H9 (cell line): ENCODE data around the gene TM9SF4. TPM values are rescaled to one million over a fixed set of nuclear protein-coding genes. Genes with fewer than 3 reads are reported as not detected.

ENCODE experiments used
- DNase-seq: peaks from one replicate; pipeline ENCODE4 v3.0.0-alpha.2; 2017
- H2AFZ ChIP-seq: one replicate; pipeline ENCODE4 v1.6.1; 2013; ENCODE audit warnings: mild to moderate bottlenecking, low read length, control low read depth, moderate library complexity
- H2AK5ac ChIP-seq: 2 replicates; pipeline ENCODE4 v1.6.1; 2013; ENCODE audit warnings: low read length, control low read depth, mixed read lengths; ENCODE audit not compliant: insufficient read length
- H2BK120ac ChIP-seq: one replicate; pipeline ENCODE4 v1.6.1; 2013; ENCODE audit warnings: low read depth, mild to moderate bottlenecking, low read length, control low read depth, inconsistent platforms; ENCODE audit not compliant: poor library complexity, severe bottlenecking
- H2BK12ac ChIP-seq: 2 replicates; pipeline ENCODE4 v1.6.1; 2013; ENCODE audit warnings: low read length, control low read depth, mixed read lengths, low read depth; ENCODE audit not compliant: insufficient read length
- H2BK15ac ChIP-seq: 2 replicates; pipeline ENCODE4 v1.6.1; 2013; ENCODE audit warnings: low read depth, low read length, control low read depth
- H2BK20ac ChIP-seq: one replicate; pipeline ENCODE4 v1.6.1; 2013; ENCODE audit warnings: low read depth, mild to moderate bottlenecking, low read length, control low read depth, inconsistent platforms; ENCODE audit not compliant: poor library complexity, severe bottlenecking
- H2BK5ac ChIP-seq: 2 replicates; pipeline ENCODE4 v1.6.1; 2013; ENCODE audit warnings: low read length, control low read depth, mixed read lengths; ENCODE audit not compliant: insufficient read length
- H3K14ac ChIP-seq: 2 replicates; pipeline ENCODE4 v1.6.1; 2013; ENCODE audit warnings: low read length, control low read depth; ENCODE audit not compliant: insufficient read depth
- H3K18ac ChIP-seq: 2 replicates; pipeline ENCODE4 v1.6.1; 2013; ENCODE audit warnings: low read depth, mild to moderate bottlenecking, mixed read lengths, low read length, control low read depth; ENCODE audit not compliant: insufficient read length
- H3K23ac ChIP-seq: 2 replicates; pipeline ENCODE4 v1.6.1; 2013; ENCODE audit warnings: low read length, control low read depth, mixed read lengths, low read depth; ENCODE audit not compliant: insufficient read length
- H3K23me2 ChIP-seq: 2 replicates; pipeline ENCODE4 v1.6.1; 2013; ENCODE audit warnings: low read depth, mild to moderate bottlenecking, mixed read lengths, low read length, control low read depth; ENCODE audit not compliant: insufficient read length, poor library complexity, severe bottlenecking
- H3K27ac ChIP-seq: 2 replicates; pipeline ENCODE4 v1.5.1; 2013; ENCODE audit warnings: low read length, control low read depth, mixed read lengths, low read depth; ENCODE audit not compliant: insufficient read length
- H3K27me3 ChIP-seq: 2 replicates; pipeline ENCODE4 v1.6.1; 2013; ENCODE audit warnings: low read length, control low read depth, inconsistent platforms; ENCODE audit not compliant: insufficient read depth
- H3K4ac ChIP-seq: 2 replicates; pipeline ENCODE4 v1.6.1; 2013; ENCODE audit warnings: low read depth, mild to moderate bottlenecking, control low read depth, inconsistent platforms, low read length, moderate library complexity
- H3K4me1 ChIP-seq: 2 replicates; pipeline ENCODE4 v1.6.1; 2013; ENCODE audit warnings: low read length, control low read depth, inconsistent platforms; ENCODE audit not compliant: insufficient read depth
- H3K4me2 ChIP-seq: 2 replicates; pipeline ENCODE4 v1.6.1; 2013; ENCODE audit warnings: low read length, control low read depth, mixed read lengths; ENCODE audit not compliant: insufficient read length, insufficient read depth
- H3K56ac ChIP-seq: 2 replicates; pipeline ENCODE4 v1.6.1; 2013; ENCODE audit warnings: low read depth, mild to moderate bottlenecking, mixed read lengths, low read length, control low read depth; ENCODE audit not compliant: insufficient read length
- H3K79me1 ChIP-seq: 2 replicates; pipeline ENCODE4 v1.6.1; 2013; ENCODE audit warnings: low read depth, mild to moderate bottlenecking, moderate library complexity, low read length, control low read depth, inconsistent platforms; ENCODE audit not compliant: insufficient read depth, poor library complexity, severe bottlenecking
- H3K79me2 ChIP-seq: 2 replicates; pipeline ENCODE4 v1.6.1; 2013; ENCODE audit warnings: low read length, control low read depth, inconsistent platforms; ENCODE audit not compliant: insufficient read depth
- H3K9ac ChIP-seq: 2 replicates; pipeline ENCODE4 v1.6.1; 2013; ENCODE audit warnings: low read length, control low read depth, mixed read lengths; ENCODE audit not compliant: insufficient read length; ENCODE audit errors: extremely low read depth
- H3K9me3 ChIP-seq: one replicate; pipeline ENCODE4 v1.6.1; 2013; ENCODE audit warnings: low read depth, low read length, inconsistent platforms; ENCODE audit not compliant: control insufficient read depth
- H3T11ph ChIP-seq: one replicate; pipeline ENCODE4 v1.6.1; 2013; ENCODE audit warnings: mild to moderate bottlenecking, low read length, control low read depth, inconsistent platforms
- H4K20me1 ChIP-seq: one replicate; pipeline ENCODE4 v1.6.1; 2013; ENCODE audit not compliant: control insufficient read depth, insufficient read length, insufficient read depth
- H4K5ac ChIP-seq: 2 replicates; pipeline ENCODE4 v1.6.1; 2013; ENCODE audit warnings: low read depth, mild to moderate bottlenecking, mixed read lengths, low read length, control low read depth; ENCODE audit not compliant: insufficient read length
- H4K8ac ChIP-seq: replicated peaks from 2 replicates; pipeline ENCODE4 v1.6.1; 2013; ENCODE audit warnings: low read length, control low read depth, mixed read lengths, low read depth; ENCODE audit not compliant: insufficient read length
- H4K91ac ChIP-seq: 2 replicates; pipeline ENCODE4 v1.6.1; 2013; ENCODE audit warnings: low read depth, mild to moderate bottlenecking, moderate library complexity, mixed read lengths, low read length, control low read depth; ENCODE audit not compliant: insufficient read length
- H3K27ac Mint-ChIP-seq, 3 experiments: 2 replicates in 2 of 3; 3 replicates in 1 of 3; pipeline ENCODE4 v1.8.0; 2020 to 2021; ENCODE audit warnings: mixed read lengths in 3 of 3, mild to moderate bottlenecking in 1 of 3, moderate library complexity in 1 of 3
- H3K27me3 Mint-ChIP-seq: 2 replicates; pipeline ENCODE4 v1.8.0; 2021; ENCODE audit warnings: low read depth, mild to moderate bottlenecking, moderate library complexity, mixed read lengths
- H3K36me3 Mint-ChIP-seq, 3 experiments: 2 replicates in 2 of 3; 3 replicates in 1 of 3; pipeline ENCODE4 v1.8.0; 2020 to 2021; ENCODE audit warnings: low read depth in 3 of 3, mixed read lengths in 3 of 3; ENCODE audit not compliant: insufficient read depth in 1 of 3
- H3K4me1 Mint-ChIP-seq, 2 experiments: 2 replicates each; pipeline ENCODE4 v1.8.0; 2020; ENCODE audit warnings: mixed read lengths in 2 of 2
- H3K4me3 Mint-ChIP-seq, 2 experiments: 2 replicates in 1 of 2; 3 replicates in 1 of 2; pipeline ENCODE4 v1.8.0; 2020 to 2021; ENCODE audit warnings: mild to moderate bottlenecking in 2 of 2, mixed read lengths in 2 of 2, moderate library complexity in 1 of 2
- H3K9me3 Mint-ChIP-seq, 2 experiments: 2 replicates in 1 of 2; 3 replicates in 1 of 2; pipeline ENCODE4 v1.8.0; 2020; ENCODE audit warnings: mild to moderate bottlenecking in 2 of 2, mixed read lengths in 2 of 2, moderate library complexity in 1 of 2
- WGBS: extraction: QIAGEN DNeasy Blood & Tissue Kit; methylation state at CpG from one replicate; pipeline ENCODE4 v1.1.7; 2013; ENCODE audit warnings: missing lambda C conversion rate, low lambda C conversion rate, mixed read lengths; ENCODE audit not compliant: insufficient read length; ENCODE audit errors: extremely low coverage; 5-methylcytosine and 5-hydroxymethylcytosine counted together
- total RNA-seq: library from RNA; stranded (reverse); gene quantifications from 2 replicates; pipeline ENCODE4 v1.2.1, GENCODE V29; 2021
- TF ChIP-seq, protein P1 (sequence below): fragments of 200-600 bp; sonication (generic); conservative IDR thresholded peaks from 3 replicates; pipeline ENCODE4 v1.8.0; 2021; ENCODE audit warnings: antibody characterized with exemption, mild to moderate bottlenecking

The TM9SF4 gene
- total RNA-seq, 1 experiment from 2014 or later: 62.3 TPM

DNA sequence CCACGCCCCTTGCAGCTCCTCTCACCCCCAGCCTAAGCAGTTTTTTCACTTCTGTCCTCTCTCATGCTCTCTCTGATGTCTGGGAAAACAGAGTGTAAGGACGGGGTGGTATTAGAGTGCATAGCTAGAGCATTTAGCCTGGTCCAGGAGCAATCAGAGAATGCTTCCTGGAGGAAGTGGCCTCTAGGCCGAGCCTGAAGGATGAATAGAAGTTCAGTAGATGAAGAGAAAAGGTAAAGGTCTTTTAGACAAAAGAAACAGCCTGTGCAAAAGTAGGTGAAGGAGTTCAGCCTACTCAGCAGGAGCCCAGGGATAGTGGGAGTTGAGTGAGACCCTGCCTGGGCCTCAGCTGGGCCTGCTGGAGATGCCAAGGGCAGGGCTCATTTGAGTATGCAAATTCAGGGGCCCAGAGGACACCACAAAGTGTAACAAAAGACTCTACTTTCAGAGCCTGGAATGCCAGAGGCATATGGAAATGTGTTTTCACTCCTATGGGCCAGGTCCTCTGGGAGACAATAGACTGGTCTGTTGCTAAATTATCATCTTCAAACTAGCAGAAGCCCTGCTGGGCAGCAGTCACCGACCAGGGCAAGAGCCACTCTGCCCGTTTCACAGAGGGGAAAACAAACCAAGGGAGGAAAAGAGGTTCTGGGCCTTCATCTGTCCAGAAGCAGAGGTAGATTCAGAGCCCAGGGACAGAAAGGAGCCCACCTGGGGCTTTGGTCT lies 19.7 kb upstream of the TM9SF4 start:
- Histone ChIP-seq H4K5ac (no peak overlapping the region), H3K4ac (no peak overlapping the region), H3K4me2 (peak overlapping the region; percentile 5), H4K91ac (no peak overlapping the region), H2BK120ac (peak overlapping the region; percentile 49), H3K14ac (peak overlapping the region; percentile 18; the same call in 1 of the 2 replicates), H4K8ac (no peak overlapping the region), H3K23me2 (no peaks in the 10 kb centered on the region), H2BK15ac (no peak overlapping the region), H2BK5ac (no peak overlapping the region), H3K9me3 (no peaks in the 10 kb centered on the region), H3K27me3 (no peaks in the 10 kb centered on the region), H3K4me1 (peaks cover 8% of the 10 kb centered on the region; the same call in 1 of the 2 replicates), H2AK5ac (no peak overlapping the region), H3K18ac (no peak overlapping the region), H2BK12ac (no peak overlapping the region), H4K20me1 (no peaks in the 10 kb centered on the region), H3K56ac (no peak overlapping the region), H3K79me2 (no peaks in the 10 kb centered on the region), H2AFZ (no peak overlapping the region), H2BK20ac (no peak overlapping the region), H3T11ph (no peak overlapping the region), H3K27ac (peak overlapping the region; percentile 35), H3K79me1 (no peaks in the 10 kb centered on the region), H3K9ac (no peak overlapping the region), H3K23ac (no peak overlapping the region)
- DNase-seq: peak; percentile 84
- TF ChIP-seq, protein P1, sequence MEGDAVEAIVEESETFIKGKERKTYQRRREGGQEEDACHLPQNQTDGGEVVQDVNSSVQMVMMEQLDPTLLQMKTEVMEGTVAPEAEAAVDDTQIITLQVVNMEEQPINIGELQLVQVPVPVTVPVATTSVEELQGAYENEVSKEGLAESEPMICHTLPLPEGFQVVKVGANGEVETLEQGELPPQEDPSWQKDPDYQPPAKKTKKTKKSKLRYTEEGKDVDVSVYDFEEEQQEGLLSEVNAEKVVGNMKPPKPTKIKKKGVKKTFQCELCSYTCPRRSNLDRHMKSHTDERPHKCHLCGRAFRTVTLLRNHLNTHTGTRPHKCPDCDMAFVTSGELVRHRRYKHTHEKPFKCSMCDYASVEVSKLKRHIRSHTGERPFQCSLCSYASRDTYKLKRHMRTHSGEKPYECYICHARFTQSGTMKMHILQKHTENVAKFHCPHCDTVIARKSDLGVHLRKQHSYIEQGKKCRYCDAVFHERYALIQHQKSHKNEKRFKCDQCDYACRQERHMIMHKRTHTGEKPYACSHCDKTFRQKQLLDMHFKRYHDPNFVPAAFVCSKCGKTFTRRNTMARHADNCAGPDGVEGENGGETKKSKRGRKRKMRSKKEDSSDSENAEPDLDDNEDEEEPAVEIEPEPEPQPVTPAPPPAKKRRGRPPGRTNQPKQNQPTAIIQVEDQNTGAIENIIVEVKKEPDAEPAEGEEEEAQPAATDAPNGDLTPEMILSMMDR: no peak
- H3K27me3 Mint-ChIP-seq: peaks cover 13% of the 10 kb centered on the region; the same call in 1 of the 2 replicates
- H3K4me3 Mint-ChIP-seq: peak overlapping the region; percentile 9 to 65
- H3K9me3 Mint-ChIP-seq: peaks cover 3% of the 10 kb centered on the region in 2 experiments; a peak in 3 of 5 replicates
- peak overlapping the region; percentile 90 to 97 (median 96) for H3K27ac Mint-ChIP-seq
- peaks cover 38 to 40% of the 10 kb centered on the region in 2 experiments for H3K4me1 Mint-ChIP-seq
- WGBS: no CpG with 5 or more reads among the region's 5 CpGs
- H3K36me3 Mint-ChIP-seq: peaks cover 3 to 11% (median 10%) of the 10 kb centered on the region in 3 experiments; a peak in 4 of 7 replicates
